Ovary (tissue), 3 donors: Measurements from ENCODE around the gene APOC4.

ENCODE experiments used
- POLR2A ChIP-seq: fragments of 450-650 bp; IDR thresholded peaks from one replicate; pipeline ENCODE4 v1.6.1; 2017; ENCODE audit warnings: antibody characterized with exemption, mild to moderate bottlenecking, moderate library complexity
- TF ChIP-seq, protein P1 (sequence below), 3 donors: fragments of 450-650 bp in 2 of 3; fragments of 200-600 bp in 1 of 3; IDR thresholded peaks; one replicate each; pipeline versions ENCODE4 v1.5.1 to v1.8.0; 2016 to 2022; ENCODE audit warnings: antibody characterized with exemption in 3 of 3, mild to moderate bottlenecking in 1 of 3
- donor health status: DM: no; HTN: no; CAD: no.

GRCh38 chr19:44924243-44924725 lies 17.8 kb upstream of the APOC4 start:
- TF ChIP-seq, protein P1, sequence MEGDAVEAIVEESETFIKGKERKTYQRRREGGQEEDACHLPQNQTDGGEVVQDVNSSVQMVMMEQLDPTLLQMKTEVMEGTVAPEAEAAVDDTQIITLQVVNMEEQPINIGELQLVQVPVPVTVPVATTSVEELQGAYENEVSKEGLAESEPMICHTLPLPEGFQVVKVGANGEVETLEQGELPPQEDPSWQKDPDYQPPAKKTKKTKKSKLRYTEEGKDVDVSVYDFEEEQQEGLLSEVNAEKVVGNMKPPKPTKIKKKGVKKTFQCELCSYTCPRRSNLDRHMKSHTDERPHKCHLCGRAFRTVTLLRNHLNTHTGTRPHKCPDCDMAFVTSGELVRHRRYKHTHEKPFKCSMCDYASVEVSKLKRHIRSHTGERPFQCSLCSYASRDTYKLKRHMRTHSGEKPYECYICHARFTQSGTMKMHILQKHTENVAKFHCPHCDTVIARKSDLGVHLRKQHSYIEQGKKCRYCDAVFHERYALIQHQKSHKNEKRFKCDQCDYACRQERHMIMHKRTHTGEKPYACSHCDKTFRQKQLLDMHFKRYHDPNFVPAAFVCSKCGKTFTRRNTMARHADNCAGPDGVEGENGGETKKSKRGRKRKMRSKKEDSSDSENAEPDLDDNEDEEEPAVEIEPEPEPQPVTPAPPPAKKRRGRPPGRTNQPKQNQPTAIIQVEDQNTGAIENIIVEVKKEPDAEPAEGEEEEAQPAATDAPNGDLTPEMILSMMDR (IDR thresholded peaks at IDR 0.05) = no peak
- TF ChIP-seq POLR2A = no peak
